ENCODE results near the gene TTC39C. TPM values are rescaled to one million over a fixed set of nuclear protein-coding genes. Genes with fewer than 3 reads are reported as not detected.

TTC39C gene
- total and polyA plus RNA-seq, 2 of the 8 experiments (the other 6 are each of a cell fraction or from before 2014, with no cell fraction given): 8.1 to 79.1 TPM

DNA sequence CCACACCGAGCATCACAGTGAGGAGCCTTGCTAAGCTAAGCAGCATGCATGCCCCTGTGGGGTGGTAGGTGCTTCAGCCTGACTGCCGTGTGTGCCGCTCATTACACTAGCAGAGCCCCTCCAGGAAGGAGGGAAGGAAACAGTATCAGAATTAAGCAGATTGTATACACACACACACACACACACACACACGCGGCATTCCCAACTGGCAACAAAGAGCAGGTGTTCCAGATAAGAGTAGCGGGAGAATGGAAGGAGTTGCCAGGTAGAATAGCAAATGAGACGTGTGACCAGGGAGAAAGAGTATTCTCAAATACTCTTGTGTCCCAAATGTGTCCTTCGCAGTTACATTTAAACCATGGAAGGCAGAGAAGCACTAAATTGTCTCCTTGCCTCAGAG is 47.6 kb upstream of the TTC39C start (continued):
- TF ChIP-seq, protein P1, sequence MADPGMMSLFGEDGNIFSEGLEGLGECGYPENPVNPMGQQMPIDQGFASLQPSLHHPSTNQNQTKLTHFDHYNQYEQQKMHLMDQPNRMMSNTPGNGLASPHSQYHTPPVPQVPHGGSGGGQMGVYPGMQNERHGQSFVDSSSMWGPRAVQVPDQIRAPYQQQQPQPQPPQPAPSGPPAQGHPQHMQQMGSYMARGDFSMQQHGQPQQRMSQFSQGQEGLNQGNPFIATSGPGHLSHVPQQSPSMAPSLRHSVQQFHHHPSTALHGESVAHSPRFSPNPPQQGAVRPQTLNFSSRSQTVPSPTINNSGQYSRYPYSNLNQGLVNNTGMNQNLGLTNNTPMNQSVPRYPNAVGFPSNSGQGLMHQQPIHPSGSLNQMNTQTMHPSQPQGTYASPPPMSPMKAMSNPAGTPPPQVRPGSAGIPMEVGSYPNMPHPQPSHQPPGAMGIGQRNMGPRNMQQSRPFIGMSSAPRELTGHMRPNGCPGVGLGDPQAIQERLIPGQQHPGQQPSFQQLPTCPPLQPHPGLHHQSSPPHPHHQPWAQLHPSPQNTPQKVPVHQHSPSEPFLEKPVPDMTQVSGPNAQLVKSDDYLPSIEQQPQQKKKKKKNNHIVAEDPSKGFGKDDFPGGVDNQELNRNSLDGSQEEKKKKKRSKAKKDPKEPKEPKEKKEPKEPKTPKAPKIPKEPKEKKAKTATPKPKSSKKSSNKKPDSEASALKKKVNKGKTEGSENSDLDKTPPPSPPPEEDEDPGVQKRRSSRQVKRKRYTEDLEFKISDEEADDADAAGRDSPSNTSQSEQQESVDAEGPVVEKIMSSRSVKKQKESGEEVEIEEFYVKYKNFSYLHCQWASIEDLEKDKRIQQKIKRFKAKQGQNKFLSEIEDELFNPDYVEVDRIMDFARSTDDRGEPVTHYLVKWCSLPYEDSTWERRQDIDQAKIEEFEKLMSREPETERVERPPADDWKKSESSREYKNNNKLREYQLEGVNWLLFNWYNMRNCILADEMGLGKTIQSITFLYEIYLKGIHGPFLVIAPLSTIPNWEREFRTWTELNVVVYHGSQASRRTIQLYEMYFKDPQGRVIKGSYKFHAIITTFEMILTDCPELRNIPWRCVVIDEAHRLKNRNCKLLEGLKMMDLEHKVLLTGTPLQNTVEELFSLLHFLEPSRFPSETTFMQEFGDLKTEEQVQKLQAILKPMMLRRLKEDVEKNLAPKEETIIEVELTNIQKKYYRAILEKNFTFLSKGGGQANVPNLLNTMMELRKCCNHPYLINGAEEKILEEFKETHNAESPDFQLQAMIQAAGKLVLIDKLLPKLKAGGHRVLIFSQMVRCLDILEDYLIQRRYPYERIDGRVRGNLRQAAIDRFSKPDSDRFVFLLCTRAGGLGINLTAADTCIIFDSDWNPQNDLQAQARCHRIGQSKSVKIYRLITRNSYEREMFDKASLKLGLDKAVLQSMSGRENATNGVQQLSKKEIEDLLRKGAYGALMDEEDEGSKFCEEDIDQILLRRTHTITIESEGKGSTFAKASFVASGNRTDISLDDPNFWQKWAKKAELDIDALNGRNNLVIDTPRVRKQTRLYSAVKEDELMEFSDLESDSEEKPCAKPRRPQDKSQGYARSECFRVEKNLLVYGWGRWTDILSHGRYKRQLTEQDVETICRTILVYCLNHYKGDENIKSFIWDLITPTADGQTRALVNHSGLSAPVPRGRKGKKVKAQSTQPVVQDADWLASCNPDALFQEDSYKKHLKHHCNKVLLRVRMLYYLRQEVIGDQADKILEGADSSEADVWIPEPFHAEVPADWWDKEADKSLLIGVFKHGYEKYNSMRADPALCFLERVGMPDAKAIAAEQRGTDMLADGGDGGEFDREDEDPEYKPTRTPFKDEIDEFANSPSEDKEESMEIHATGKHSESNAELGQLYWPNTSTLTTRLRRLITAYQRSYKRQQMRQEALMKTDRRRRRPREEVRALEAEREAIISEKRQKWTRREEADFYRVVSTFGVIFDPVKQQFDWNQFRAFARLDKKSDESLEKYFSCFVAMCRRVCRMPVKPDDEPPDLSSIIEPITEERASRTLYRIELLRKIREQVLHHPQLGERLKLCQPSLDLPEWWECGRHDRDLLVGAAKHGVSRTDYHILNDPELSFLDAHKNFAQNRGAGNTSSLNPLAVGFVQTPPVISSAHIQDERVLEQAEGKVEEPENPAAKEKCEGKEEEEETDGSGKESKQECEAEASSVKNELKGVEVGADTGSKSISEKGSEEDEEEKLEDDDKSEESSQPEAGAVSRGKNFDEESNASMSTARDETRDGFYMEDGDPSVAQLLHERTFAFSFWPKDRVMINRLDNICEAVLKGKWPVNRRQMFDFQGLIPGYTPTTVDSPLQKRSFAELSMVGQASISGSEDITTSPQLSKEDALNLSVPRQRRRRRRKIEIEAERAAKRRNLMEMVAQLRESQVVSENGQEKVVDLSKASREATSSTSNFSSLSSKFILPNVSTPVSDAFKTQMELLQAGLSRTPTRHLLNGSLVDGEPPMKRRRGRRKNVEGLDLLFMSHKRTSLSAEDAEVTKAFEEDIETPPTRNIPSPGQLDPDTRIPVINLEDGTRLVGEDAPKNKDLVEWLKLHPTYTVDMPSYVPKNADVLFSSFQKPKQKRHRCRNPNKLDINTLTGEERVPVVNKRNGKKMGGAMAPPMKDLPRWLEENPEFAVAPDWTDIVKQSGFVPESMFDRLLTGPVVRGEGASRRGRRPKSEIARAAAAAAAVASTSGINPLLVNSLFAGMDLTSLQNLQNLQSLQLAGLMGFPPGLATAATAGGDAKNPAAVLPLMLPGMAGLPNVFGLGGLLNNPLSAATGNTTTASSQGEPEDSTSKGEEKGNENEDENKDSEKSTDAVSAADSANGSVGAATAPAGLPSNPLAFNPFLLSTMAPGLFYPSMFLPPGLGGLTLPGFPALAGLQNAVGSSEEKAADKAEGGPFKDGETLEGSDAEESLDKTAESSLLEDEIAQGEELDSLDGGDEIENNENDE (IDR thresholded peaks at IDR 0.05; ENCODE audit: insufficient replicate concordance, low read length): no peak
- no peak for TF ChIP-seq BACH1 (IDR thresholded peaks at IDR 0.05; ENCODE audit: low read length)
- TF ChIP-seq FOSL1 (IDR thresholded peaks at IDR 0.05; ENCODE audit: insufficient read depth, low read depth, low read length): no peak

Measured in H1 (cell line).